ENCODE results near the gene PSMD5. TPM values are rescaled to one million over a fixed set of nuclear protein-coding genes. Genes with fewer than 3 reads are reported as not detected.
"Not testable (repeated sequence)": the region's sequence is repeated elsewhere in the genome, so short reads cannot be mapped to it uniquely, and the experiment has no call there.

PSMD5 gene
- polyA plus RNA-seq, 1 experiment: 22.0 TPM

GRCh38 chr9:120818595-120818994 is 24.1 kb downstream of the PSMD5 start:
- peaks cover 7% of the 10 kb centered on the region for H3K36me3 ChIP-seq (ENCODE audit: control insufficient read depth, insufficient read depth, low read length)
- H3K4me3 ChIP-seq (ENCODE audit: low read depth, low read length): no peak overlapping the region
- POLR2A ChIA-PET: no interaction called here
- no peak for DNase-seq (ENCODE audit: low read depth)
- H3K27me3 ChIP-seq (ENCODE audit: control insufficient read depth, insufficient read depth, low read length): no peaks in the 10 kb centered on the region
- TF ChIP-seq CTCF (IDR thresholded peaks at IDR 0.05; ENCODE audit: insufficient read depth, low read depth, low read length): no peak
- CTCF ChIA-PET: no interaction called here

GRCh38 chr9:120815075-120815474 is 27.6 kb downstream of the PSMD5 start:
- POLR2A ChIA-PET: interaction anchor here (0.6 kb wide), 1 partner anchor 90 kb away, joined by 3 read pairs; no protein-coding TSS in a partner anchor
- Histone ChIP-seq H3K4me3 (ENCODE audit: low read depth, low read length) (no peak overlapping the region), H3K36me3 (ENCODE audit: control insufficient read depth, insufficient read depth, low read length) (peaks cover 1% of the 10 kb centered on the region; the same call in 1 of the 2 replicates), H3K27me3 (ENCODE audit: control insufficient read depth, insufficient read depth, low read length) (no peaks in the 10 kb centered on the region)
- no peak for TF ChIP-seq CTCF (IDR thresholded peaks at IDR 0.05; ENCODE audit: insufficient read depth, low read depth, low read length)
- CTCF ChIA-PET: no interaction called here
- DNase-seq (ENCODE audit: low read depth): no peak

GRCh38 chr9:120808931-120809330 is 33.8 kb downstream of the PSMD5 start:
- TF ChIP-seq CTCF (IDR thresholded peaks at IDR 0.05; ENCODE audit: insufficient read depth, low read depth, low read length): no peak
- no peak for DNase-seq (ENCODE audit: low read depth)
- CTCF ChIA-PET: no interaction called here
- Histone ChIP-seq H3K36me3 (ENCODE audit: control insufficient read depth, insufficient read depth, low read length) (no peaks in the 10 kb centered on the region), H3K4me3 (ENCODE audit: low read depth, low read length) (no peak overlapping the region), H3K27me3 (ENCODE audit: control insufficient read depth, insufficient read depth, low read length) (no peaks in the 10 kb centered on the region)
- POLR2A ChIA-PET: no interaction called here

- no peaks in the 10 kb centered on the region for H3K27me3 ChIP-seq (ENCODE audit: control insufficient read depth, insufficient read depth, low read length)
- no peak for TF ChIP-seq CTCF (IDR thresholded peaks at IDR 0.05; ENCODE audit: insufficient read depth, low read depth, low read length)
- no peaks in the 10 kb centered on the region for H3K36me3 ChIP-seq (ENCODE audit: control insufficient read depth, insufficient read depth, low read length)
- DNase-seq (ENCODE audit: low read depth): no peak
- ChIA-PET CTCF (no interaction called here), POLR2A (no interaction called here)
- H3K4me3 ChIP-seq (ENCODE audit: low read depth, low read length): no peak overlapping the region
Observed at GRCh38 chr9:120807607-120808379, 34.9 kb downstream of the PSMD5 start.

GRCh38 chr9:120804784-120805363 is 37.8 kb downstream of the PSMD5 start:
- CTCF ChIA-PET; DNase-seq (ENCODE audit: low read depth); H3K27me3 ChIP-seq (ENCODE audit: control insufficient read depth, insufficient read depth, low read length); H3K4me3 ChIP-seq (ENCODE audit: low read depth, low read length); H3K36me3 ChIP-seq (ENCODE audit: control insufficient read depth, insufficient read depth, low read length); POLR2A ChIA-PET: not testable (repeated sequence)

Data from BJ (cell line).